Measurements from ENCODE around the gene RRAD. TPM values are rescaled to one million over a fixed set of nuclear protein-coding genes. Genes with fewer than 3 reads are reported as not detected.

Gene RRAD
- total RNA-seq, 1 experiment from 2014 or later = not detected

DNA sequence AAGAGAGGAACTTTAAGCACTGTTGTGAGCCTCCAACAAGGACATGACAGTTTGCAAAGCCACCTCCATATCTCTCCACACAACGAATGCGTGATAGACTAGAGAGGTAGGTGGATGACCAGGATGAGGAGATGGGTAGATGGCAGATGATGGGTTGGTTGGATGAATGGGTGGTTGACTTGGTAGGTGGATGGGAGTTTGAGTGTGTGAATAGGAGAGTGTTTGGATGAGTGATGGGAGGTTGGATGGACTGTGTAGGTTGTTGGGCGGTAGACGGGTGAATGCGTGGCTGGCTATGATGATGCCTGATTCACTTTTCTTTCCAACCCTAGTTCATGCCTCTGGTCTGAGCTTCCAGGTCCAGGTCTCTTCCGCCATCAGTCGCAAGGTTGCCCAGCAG is 10.8 kb downstream of the RRAD start:
- Histone ChIP-seq H4K20me1 (ENCODE audit: insufficient read depth, low read depth, low read length) (no peaks in the 10 kb centered on the region), H3K79me2 (ENCODE audit: low read length) (no peaks in the 10 kb centered on the region), H3K9me2 (replicated peaks; ENCODE audit: insufficient read depth, low read length) (no peaks in the 10 kb centered on the region), H3K9ac (ENCODE audit: low read length) (no peak overlapping the region), H3K4me1 (ENCODE audit: low read length) (no peaks in the 10 kb centered on the region), H3K27ac (ENCODE audit: low read length) (no peak overlapping the region), H3K9me3 (ENCODE audit: low read length) (no peaks in the 10 kb centered on the region), H2AFZ (ENCODE audit: low read length) (no peak overlapping the region), H3K27me3 (ENCODE audit: low read length) (no peaks in the 10 kb centered on the region), H3K4me2 (ENCODE audit: low read depth, low read length, poor library complexity, severe bottlenecking) (no peak overlapping the region), H3K4me3 (ENCODE audit: low read length) (no peak overlapping the region), H3K36me3 (ENCODE audit: insufficient read depth, low read length) (no peaks in the 10 kb centered on the region)
- DNase-seq = no peak

DNA sequence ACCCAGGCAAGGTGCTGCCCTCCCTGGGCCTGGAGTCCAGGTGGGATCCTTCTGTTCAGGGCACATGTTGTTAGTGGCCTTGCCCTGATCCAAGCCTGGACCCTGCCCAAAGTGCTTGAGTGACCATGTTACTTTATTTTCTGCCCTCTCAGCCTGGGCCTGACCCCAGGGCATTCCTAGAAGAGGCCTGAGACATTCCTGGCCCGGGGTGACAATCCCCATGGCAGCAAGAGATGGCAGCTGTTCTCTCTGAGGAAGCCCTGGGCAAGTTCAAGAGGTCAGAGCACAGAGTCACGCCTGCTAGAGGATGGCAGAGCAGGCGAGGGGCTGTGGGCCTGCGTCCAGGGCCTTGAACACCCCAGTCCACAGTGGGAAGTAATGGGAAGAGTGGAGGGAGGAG is 11.6 kb downstream of the RRAD start:
- no peak for DNase-seq
- Histone ChIP-seq H3K27ac (ENCODE audit: low read length) (no peak overlapping the region), H3K9me2 (replicated peaks; ENCODE audit: insufficient read depth, low read length) (no peaks in the 10 kb centered on the region), H3K9me3 (ENCODE audit: low read length) (no peaks in the 10 kb centered on the region), H4K20me1 (ENCODE audit: insufficient read depth, low read depth, low read length) (no peaks in the 10 kb centered on the region), H3K79me2 (ENCODE audit: low read length) (no peaks in the 10 kb centered on the region), H3K4me3 (ENCODE audit: low read length) (no peak overlapping the region), H3K4me2 (ENCODE audit: low read depth, low read length, poor library complexity, severe bottlenecking) (no peak overlapping the region), H3K9ac (ENCODE audit: low read length) (no peak overlapping the region), H3K4me1 (ENCODE audit: low read length) (no peaks in the 10 kb centered on the region), H3K27me3 (ENCODE audit: low read length) (no peaks in the 10 kb centered on the region), H3K36me3 (ENCODE audit: insufficient read depth, low read length) (no peaks in the 10 kb centered on the region), H2AFZ (ENCODE audit: low read length) (no peak overlapping the region)

DNA sequence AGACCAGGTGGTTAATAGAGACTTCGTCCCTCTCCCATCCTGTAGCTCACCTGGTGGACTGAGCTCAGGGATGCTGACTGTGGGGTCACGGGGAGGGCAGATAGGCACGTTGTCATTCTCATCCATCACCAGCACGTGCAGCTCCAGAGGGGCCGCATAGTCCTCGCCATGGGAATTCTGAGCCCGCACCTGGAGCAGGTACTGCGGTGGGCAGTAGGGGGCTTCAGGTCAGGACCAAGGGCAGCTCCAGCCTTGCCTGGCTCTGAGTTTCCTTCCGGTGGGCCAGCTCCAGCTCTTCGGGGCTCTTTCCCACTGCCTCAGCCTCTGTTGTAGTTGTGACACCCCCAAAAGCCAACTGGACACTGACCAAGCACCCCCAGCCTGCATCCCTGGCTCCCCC is 12.3 kb downstream of the RRAD start:
- H4K20me1 ChIP-seq (ENCODE audit: insufficient read depth, low read depth, low read length) = no peaks in the 10 kb centered on the region
- no peaks in the 10 kb centered on the region for H3K4me1 ChIP-seq (ENCODE audit: low read length)
- H3K9me2 ChIP-seq (replicated peaks; ENCODE audit: insufficient read depth, low read length) = no peaks in the 10 kb centered on the region
- no peak overlapping the region for H2AFZ ChIP-seq (ENCODE audit: low read length)
- H3K27me3 ChIP-seq (ENCODE audit: low read length) = no peaks in the 10 kb centered on the region
- H3K9me3 ChIP-seq (ENCODE audit: low read length) = no peaks in the 10 kb centered on the region
- H3K9ac ChIP-seq (ENCODE audit: low read length) = no peak overlapping the region
- no peak overlapping the region for H3K4me2 ChIP-seq (ENCODE audit: low read depth, low read length, poor library complexity, severe bottlenecking)
- H3K36me3 ChIP-seq (ENCODE audit: insufficient read depth, low read length) = no peaks in the 10 kb centered on the region
- DNase-seq = no peak
- H3K79me2 ChIP-seq (ENCODE audit: low read length) = no peaks in the 10 kb centered on the region
- no peak overlapping the region for H3K4me3 ChIP-seq (ENCODE audit: low read length)
- H3K27ac ChIP-seq (ENCODE audit: low read length) = no peak overlapping the region

DNA sequence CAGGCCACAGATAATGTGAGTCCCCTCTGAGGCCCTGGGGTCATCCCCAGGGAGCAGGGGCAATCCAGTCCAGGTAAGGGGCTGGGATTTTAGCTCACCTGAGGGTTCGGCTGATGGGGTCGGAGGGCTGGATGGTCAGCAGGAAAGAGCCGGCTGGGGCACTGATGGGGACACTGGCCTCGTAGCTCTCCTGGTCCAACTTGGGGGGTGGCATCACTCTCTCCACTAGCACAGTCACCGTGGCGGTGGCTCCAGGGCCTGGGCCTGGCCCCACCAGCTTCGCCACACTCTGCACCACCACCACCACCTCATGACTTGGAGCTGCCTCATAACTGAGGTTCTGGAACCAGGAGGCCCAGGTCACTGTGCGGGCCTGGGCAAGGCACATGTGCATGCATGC is 13.5 kb downstream of the RRAD start:
- no peaks in the 10 kb centered on the region for H3K27me3 ChIP-seq (ENCODE audit: low read length)
- no peaks in the 10 kb centered on the region for H4K20me1 ChIP-seq (ENCODE audit: insufficient read depth, low read depth, low read length)
- H3K4me3 ChIP-seq (ENCODE audit: low read length) = no peak overlapping the region
- H3K9ac ChIP-seq (ENCODE audit: low read length) = no peak overlapping the region
- H3K36me3 ChIP-seq (ENCODE audit: insufficient read depth, low read length) = no peaks in the 10 kb centered on the region
- no peaks in the 10 kb centered on the region for H3K4me1 ChIP-seq (ENCODE audit: low read length)
- H3K9me3 ChIP-seq (ENCODE audit: low read length) = no peaks in the 10 kb centered on the region
- H3K4me2 ChIP-seq (ENCODE audit: low read depth, low read length, poor library complexity, severe bottlenecking) = no peak overlapping the region
- DNase-seq = no peak
- H3K27ac ChIP-seq (ENCODE audit: low read length) = no peak overlapping the region
- H3K9me2 ChIP-seq (replicated peaks; ENCODE audit: insufficient read depth, low read length) = no peaks in the 10 kb centered on the region
- no peak overlapping the region for H2AFZ ChIP-seq (ENCODE audit: low read length)
- no peaks in the 10 kb centered on the region for H3K79me2 ChIP-seq (ENCODE audit: low read length)

DNA sequence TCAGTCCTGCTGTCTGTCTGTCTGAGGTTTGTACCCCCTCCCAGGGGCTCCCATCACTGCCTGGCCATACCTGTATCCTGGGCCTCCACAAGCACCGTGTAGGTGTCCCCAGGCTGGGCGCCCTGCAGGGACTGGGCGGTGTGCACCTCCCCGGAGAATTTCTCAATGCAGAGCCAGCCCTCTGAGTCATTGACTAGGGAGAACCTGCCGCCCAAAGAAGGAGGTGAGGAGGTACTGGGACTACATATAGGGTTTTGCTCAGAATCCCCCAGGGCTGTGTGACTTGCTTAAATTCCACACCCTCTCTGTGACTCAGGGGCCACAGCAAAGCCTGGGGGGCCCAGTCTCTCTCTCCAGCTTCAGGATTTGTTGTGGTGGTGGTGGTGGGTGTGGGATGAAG is 14.2 kb downstream of the RRAD start:
- no peak overlapping the region for H3K4me2 ChIP-seq (ENCODE audit: low read depth, low read length, poor library complexity, severe bottlenecking)
- no peaks in the 10 kb centered on the region for H3K27me3 ChIP-seq (ENCODE audit: low read length)
- H2AFZ ChIP-seq (ENCODE audit: low read length) = no peak overlapping the region
- H3K79me2 ChIP-seq (ENCODE audit: low read length) = no peaks in the 10 kb centered on the region
- H3K36me3 ChIP-seq (ENCODE audit: insufficient read depth, low read length) = no peaks in the 10 kb centered on the region
- no peak for DNase-seq
- H3K4me1 ChIP-seq (ENCODE audit: low read length) = no peaks in the 10 kb centered on the region
- no peak overlapping the region for H3K27ac ChIP-seq (ENCODE audit: low read length)
- no peaks in the 10 kb centered on the region for H3K9me2 ChIP-seq (replicated peaks; ENCODE audit: insufficient read depth, low read length)
- no peak overlapping the region for H3K9ac ChIP-seq (ENCODE audit: low read length)
- no peaks in the 10 kb centered on the region for H3K9me3 ChIP-seq (ENCODE audit: low read length)
- no peak overlapping the region for H3K4me3 ChIP-seq (ENCODE audit: low read length)
- H4K20me1 ChIP-seq (ENCODE audit: insufficient read depth, low read depth, low read length) = no peaks in the 10 kb centered on the region

DNA sequence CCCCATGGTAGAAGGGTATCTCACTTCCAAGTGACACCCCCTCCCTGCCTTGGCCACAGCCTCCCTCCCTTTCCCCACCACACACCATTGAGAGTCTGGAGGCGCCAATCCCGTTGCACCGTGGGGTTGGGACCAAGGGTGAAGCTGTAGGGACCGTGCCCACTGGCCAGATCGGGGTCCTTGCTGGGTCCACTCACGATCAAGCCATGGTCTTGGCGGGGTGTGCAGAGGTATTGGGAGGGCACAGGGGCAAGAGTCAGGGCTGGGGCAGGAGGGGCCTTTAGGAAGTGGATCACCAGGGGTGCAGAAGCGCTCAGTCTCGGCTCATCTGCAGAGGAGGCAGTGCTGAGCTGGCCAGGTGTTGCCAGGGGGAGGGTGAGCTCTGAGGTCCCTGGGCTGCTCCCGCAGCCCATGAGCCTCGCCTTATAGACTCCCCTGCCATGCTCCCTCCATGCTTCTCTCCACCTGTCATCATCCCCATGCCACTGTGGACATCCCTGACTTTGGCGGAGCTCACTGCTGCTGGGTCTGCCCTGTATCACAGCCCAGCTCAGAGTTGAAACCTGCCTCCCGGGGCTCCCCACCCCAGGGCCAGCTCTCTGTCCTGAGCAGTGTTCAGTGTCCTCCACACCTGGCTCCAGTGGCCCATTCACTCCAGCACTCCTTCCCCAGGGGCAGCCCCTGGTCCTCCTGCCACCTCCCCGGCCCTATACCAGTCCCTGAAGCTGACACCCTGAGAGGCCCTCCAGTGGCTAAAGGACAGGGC is 15.0 kb downstream of the RRAD start:
- Histone ChIP-seq H3K27ac (ENCODE audit: low read length) (no peak overlapping the region), H3K9me3 (ENCODE audit: low read length) (no peaks in the 10 kb centered on the region), H3K9ac (ENCODE audit: low read length) (no peak overlapping the region), H3K79me2 (ENCODE audit: low read length) (no peaks in the 10 kb centered on the region), H3K4me1 (ENCODE audit: low read length) (peaks cover 6% of the 10 kb centered on the region; the same call in 1 of the 2 replicates), H3K4me3 (ENCODE audit: low read length) (no peak overlapping the region), H2AFZ (ENCODE audit: low read length) (no peak overlapping the region), H4K20me1 (ENCODE audit: insufficient read depth, low read depth, low read length) (no peaks in the 10 kb centered on the region), H3K36me3 (ENCODE audit: insufficient read depth, low read length) (no peaks in the 10 kb centered on the region), H3K27me3 (ENCODE audit: low read length) (no peaks in the 10 kb centered on the region), H3K4me2 (ENCODE audit: low read depth, low read length, poor library complexity, severe bottlenecking) (no peak overlapping the region), H3K9me2 (replicated peaks; ENCODE audit: insufficient read depth, low read length) (no peaks in the 10 kb centered on the region)
- no peak for DNase-seq

DNA sequence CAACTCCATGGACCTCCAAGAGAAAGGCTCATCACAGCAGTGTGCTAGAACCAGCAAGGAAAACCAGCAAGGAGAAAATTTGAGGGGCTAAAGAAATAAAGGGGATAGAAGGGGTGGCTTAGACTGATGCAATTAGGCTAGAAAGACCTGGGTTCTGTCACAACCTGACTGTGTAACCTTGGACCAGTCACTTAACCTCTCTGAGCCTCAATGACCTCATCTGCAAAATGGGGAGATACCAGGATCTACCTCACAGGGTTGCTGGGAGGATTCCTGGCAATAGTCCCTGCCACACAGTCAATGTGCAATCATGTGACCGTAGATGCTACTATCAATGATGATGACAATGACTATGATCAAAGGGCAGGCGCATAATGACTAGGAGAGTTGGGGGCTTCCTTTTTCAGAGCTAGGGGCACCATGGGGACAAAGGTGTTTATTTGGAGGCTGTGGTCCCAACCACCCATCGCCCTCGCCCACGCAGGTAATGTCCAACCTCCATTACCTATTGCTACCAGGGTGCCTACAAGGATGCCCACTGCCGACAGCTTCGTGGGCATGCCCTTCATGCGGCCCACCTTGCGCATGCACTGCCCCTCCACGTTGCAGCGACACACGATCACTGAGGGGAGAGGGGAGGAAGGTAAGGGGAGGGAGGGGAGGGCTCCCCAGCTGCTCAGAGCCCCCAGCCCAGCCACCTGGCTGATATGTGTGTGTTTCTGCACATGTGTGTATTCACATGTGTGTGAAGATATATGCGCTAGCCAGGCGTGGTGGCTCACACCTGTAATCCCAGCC is 16.4 kb downstream of the RRAD start:
- no peak overlapping the region for H3K4me3 ChIP-seq (ENCODE audit: low read length)
- no peak overlapping the region for H2AFZ ChIP-seq (ENCODE audit: low read length)
- H3K9me3 ChIP-seq (ENCODE audit: low read length) = no peaks in the 10 kb centered on the region
- no peaks in the 10 kb centered on the region for H3K9me2 ChIP-seq (replicated peaks; ENCODE audit: insufficient read depth, low read length)
- no peaks in the 10 kb centered on the region for H3K79me2 ChIP-seq (ENCODE audit: low read length)
- no peak overlapping the region for H3K4me2 ChIP-seq (ENCODE audit: low read depth, low read length, poor library complexity, severe bottlenecking)
- no peaks in the 10 kb centered on the region for H4K20me1 ChIP-seq (ENCODE audit: insufficient read depth, low read depth, low read length)
- no peaks in the 10 kb centered on the region for H3K36me3 ChIP-seq (ENCODE audit: insufficient read depth, low read length)
- peaks cover 6% of the 10 kb centered on the region; the same call in 1 of the 2 replicates for H3K4me1 ChIP-seq (ENCODE audit: low read length)
- no peak for DNase-seq
- no peaks in the 10 kb centered on the region for H3K27me3 ChIP-seq (ENCODE audit: low read length)
- no peak overlapping the region for H3K9ac ChIP-seq (ENCODE audit: low read length)
- no peak overlapping the region for H3K27ac ChIP-seq (ENCODE audit: low read length)

DNA sequence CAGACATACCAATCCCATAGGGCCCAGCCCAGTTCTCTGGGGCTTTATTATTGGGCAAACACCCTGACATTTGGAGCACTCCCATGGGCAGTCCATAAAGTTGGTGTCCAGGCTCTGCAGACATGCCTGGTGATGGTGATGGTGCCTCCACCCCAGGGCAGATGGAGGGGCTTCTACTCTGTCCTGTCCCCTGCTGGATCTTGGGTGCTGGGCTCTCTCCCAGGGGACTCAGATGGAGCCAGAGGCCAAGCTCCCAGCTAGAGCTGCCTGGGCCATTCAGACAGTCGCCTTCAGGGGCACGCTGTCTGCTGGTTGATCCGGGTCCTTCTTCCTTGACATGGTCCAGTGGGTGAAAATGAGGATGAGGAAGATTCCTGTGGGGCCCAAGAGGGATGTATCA is 17.2 kb downstream of the RRAD start:
- Histone ChIP-seq H3K9me2 (replicated peaks; ENCODE audit: insufficient read depth, low read length) (no peaks in the 10 kb centered on the region), H3K36me3 (ENCODE audit: insufficient read depth, low read length) (no peaks in the 10 kb centered on the region), H3K4me2 (ENCODE audit: low read depth, low read length, poor library complexity, severe bottlenecking) (no peak overlapping the region), H3K4me1 (ENCODE audit: low read length) (peaks cover 8% of the 10 kb centered on the region), H3K27me3 (ENCODE audit: low read length) (no peaks in the 10 kb centered on the region), H3K79me2 (ENCODE audit: low read length) (no peaks in the 10 kb centered on the region), H3K27ac (ENCODE audit: low read length) (no peak overlapping the region), H4K20me1 (ENCODE audit: insufficient read depth, low read depth, low read length) (no peaks in the 10 kb centered on the region), H3K9me3 (ENCODE audit: low read length) (no peaks in the 10 kb centered on the region), H3K4me3 (ENCODE audit: low read length) (no peak overlapping the region), H2AFZ (ENCODE audit: low read length) (no peak overlapping the region), H3K9ac (ENCODE audit: low read length) (no peak overlapping the region)
- DNase-seq = no peak

Measured in Karpas-422 (cell line).